Measurements from ENCODE around the gene FBXO27. TPM values are rescaled to one million over a fixed set of nuclear protein-coding genes. Genes with fewer than 3 reads are reported as not detected.

The FBXO27 gene
- total and polyA plus RNA-seq, 2 of the 8 experiments (the other 6 are each of a cell fraction or from before 2014, with no cell fraction given) = 10.9 to 25.5 TPM

- no peak for TF ChIP-seq CHD7 (IDR thresholded peaks at IDR 0.05; ENCODE audit: insufficient replicate concordance, low read length)
- no peak for TF ChIP-seq EGR1 (IDR thresholded peaks at IDR 0.05; ENCODE audit: borderline replicate concordance, low read depth, low read length)
- TF ChIP-seq SP1 (IDR thresholded peaks at IDR 0.05; ENCODE audit: low read depth, low read length) = no peak
- no peak for TF ChIP-seq CEBPB (IDR thresholded peaks at IDR 0.05; ENCODE audit: low read depth, low read length)
- no peak for TF ChIP-seq RBBP5 (IDR thresholded peaks at IDR 0.05; ENCODE audit: borderline replicate concordance, low read depth, low read length)
- TF ChIP-seq BCL11A (IDR thresholded peaks at IDR 0.05; ENCODE audit: low read depth in 2 of 2, low read length in 2 of 2) = no peak
- no peak for TF ChIP-seq SIN3A (conservative IDR thresholded peaks at IDR 0.05 in 1 of 2, IDR thresholded peaks at IDR 0.05 in 1 of 2; ENCODE audit: low read depth in 1 of 2, low read length in 2 of 2)
- TF ChIP-seq E2F6 (IDR thresholded peaks at IDR 0.05) = no peak
Measured at GRCh38 chr19:38974624-38975213, 57.6 kb downstream of the FBXO27 start (continued).

Data from H1 (cell line).